ENCODE results near the gene NSUN5.
"Not testable (repeated sequence)": the region's sequence is repeated elsewhere in the genome, so short reads cannot be mapped to it uniquely, and the experiment has no call there.

NSUN5 gene

GRCh38 chr7:73327449-73327848, 18.8 kb upstream of the NSUN5 start:
- in situ Hi-C loops (cut with MboI; ENCODE audit: low sequenced_read_pairs) = not testable (repeated sequence)

- in situ Hi-C loops (cut with MboI; ENCODE audit: low sequenced_read_pairs) = not testable (repeated sequence)
Observed at GRCh38 chr7:73325424-73325823, 16.8 kb upstream of the NSUN5 start.

GRCh38 chr7:73324081-73324845, 15.6 kb upstream of the NSUN5 start:
- in situ Hi-C loops (cut with MboI; ENCODE audit: low sequenced_read_pairs) = not testable (repeated sequence)

- in situ Hi-C loops (cut with MboI; ENCODE audit: low sequenced_read_pairs) = not testable (repeated sequence)
Observed at GRCh38 chr7:73323434-73324080, 14.9 kb upstream of the NSUN5 start.

- in situ Hi-C loops (cut with MboI; ENCODE audit: low sequenced_read_pairs) = not testable (repeated sequence)
Observed at GRCh38 chr7:73320009-73320408, 11.4 kb upstream of the NSUN5 start.

- in situ Hi-C loops (cut with MboI; ENCODE audit: low sequenced_read_pairs) = not testable (repeated sequence)
Observed at GRCh38 chr7:73319541-73319940, 10.9 kb upstream of the NSUN5 start.

GRCh38 chr7:73318656-73319204, 10.1 kb upstream of the NSUN5 start:
- in situ Hi-C loops (cut with MboI; ENCODE audit: low sequenced_read_pairs) = not testable (repeated sequence)

- in situ Hi-C loops (cut with MboI; ENCODE audit: low sequenced_read_pairs) = no loop called here
Observed at GRCh38 chr7:73316521-73316920, 7.9 kb upstream of the NSUN5 start.

- in situ Hi-C loops (cut with MboI; ENCODE audit: low sequenced_read_pairs) = no loop called here
Observed at GRCh38 chr7:73314271-73314670, 5.6 kb upstream of the NSUN5 start.

GRCh38 chr7:73313521-73313906, 4.9 kb upstream of the NSUN5 start:
- in situ Hi-C loops (cut with MboI; ENCODE audit: low sequenced_read_pairs) = no loop called here

- in situ Hi-C loops (cut with MboI; ENCODE audit: low sequenced_read_pairs) = no loop called here
Observed at GRCh38 chr7:73312831-73313520, 4.3 kb upstream of the NSUN5 start.

GRCh38 chr7:73311421-73311820, 2.8 kb upstream of the NSUN5 start:
- in situ Hi-C loops (cut with MboI; ENCODE audit: low sequenced_read_pairs) = not testable (repeated sequence)

- in situ Hi-C loops (cut with MboI; ENCODE audit: low sequenced_read_pairs) = no loop called here
Observed at GRCh38 chr7:73308074-73308664, 457 bp downstream of the NSUN5 start.

GRCh38 chr7:73307436-73307835, 1.2 kb downstream of the NSUN5 start:
- in situ Hi-C loops (cut with MboI; ENCODE audit: low sequenced_read_pairs) = no loop called here

- in situ Hi-C loops (cut with MboI; ENCODE audit: low sequenced_read_pairs) = not testable (repeated sequence)
Observed at GRCh38 chr7:73304612-73305387, 3.8 kb downstream of the NSUN5 start.

GRCh38 chr7:73304071-73304470, 4.6 kb downstream of the NSUN5 start:
- in situ Hi-C loops (cut with MboI; ENCODE audit: low sequenced_read_pairs) = no loop called here

- in situ Hi-C loops (cut with MboI; ENCODE audit: low sequenced_read_pairs) = no loop called here
Observed at GRCh38 chr7:73303546-73303945, 5.1 kb downstream of the NSUN5 start.

- in situ Hi-C loops (cut with MboI; ENCODE audit: low sequenced_read_pairs) = not testable (repeated sequence)
Observed at GRCh38 chr7:73302846-73303245, 5.8 kb downstream of the NSUN5 start.

GRCh38 chr7:73301108-73301507, 7.5 kb downstream of the NSUN5 start:
- in situ Hi-C loops (cut with MboI; ENCODE audit: low sequenced_read_pairs) = not testable (repeated sequence)

- in situ Hi-C loops (cut with MboI; ENCODE audit: low sequenced_read_pairs) = not testable (repeated sequence)
Observed at GRCh38 chr7:73299812-73300211, 8.8 kb downstream of the NSUN5 start.

Measured in hTERT RPE-1 (cell line).